ENCODE results near the gene ARMC3.
"Not testable (repeated sequence)": the region's sequence is repeated elsewhere in the genome, so short reads cannot be mapped to it uniquely, and the experiment has no call there.

The ARMC3 gene

DNA sequence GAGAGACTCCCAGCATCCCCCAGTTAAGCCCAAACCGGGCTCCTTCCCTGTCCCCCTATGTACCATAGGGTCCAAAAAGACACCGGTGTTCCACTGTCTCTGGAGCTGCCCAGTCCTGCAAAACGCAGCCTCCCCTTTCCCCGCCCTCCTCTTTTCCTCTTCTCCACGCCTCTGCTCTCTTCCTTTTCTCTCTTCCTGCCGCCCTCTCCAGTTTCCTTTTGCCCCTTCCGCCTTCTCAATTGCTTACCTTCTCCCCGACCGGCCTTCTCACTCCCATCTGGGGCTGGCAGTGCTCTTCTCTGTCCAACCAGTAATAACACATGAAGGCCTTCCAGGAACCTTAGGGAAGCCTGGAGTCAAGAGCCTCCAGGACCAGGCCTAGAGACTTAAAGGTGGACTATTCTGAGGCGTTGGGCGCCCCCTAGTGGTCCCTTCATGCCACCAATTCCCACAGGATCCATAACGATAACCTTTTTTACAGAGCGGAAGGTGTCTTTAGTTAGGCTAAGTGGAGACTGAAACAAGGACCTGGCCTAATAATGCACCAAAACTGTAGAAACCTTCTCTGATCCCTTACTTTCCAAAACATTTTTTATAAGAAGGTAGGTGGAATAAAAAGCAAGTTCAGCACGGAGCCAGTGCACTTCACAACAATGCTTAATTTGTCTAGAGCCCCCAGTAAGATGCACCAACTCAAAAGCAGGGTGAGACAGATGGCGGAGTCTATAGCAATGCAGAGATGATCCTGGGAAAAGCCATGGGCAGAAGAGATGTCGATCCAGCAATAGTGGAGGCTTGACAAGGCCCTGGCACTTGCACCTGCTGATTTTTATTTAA is 140.3 kb downstream of the ARMC3 start:
- TF ChIP-seq ZFX (IDR thresholded peaks at IDR 0.05; ENCODE audit: borderline replicate concordance), result no peak
- peak; percentile 93 for TF ChIP-seq CTCF (IDR thresholded peaks at IDR 0.05)

GRCh38 chr10:23069019-23069815 is 141.4 kb downstream of the ARMC3 start:
- TF ChIP-seq CTCF (IDR thresholded peaks at IDR 0.05) (no peak), ZFX (IDR thresholded peaks at IDR 0.05; ENCODE audit: borderline replicate concordance) (no peak)
- H3K27ac ChIP-seq, result no peak overlapping the region

More for the DNA sequence above, 140.3 kb downstream of the ARMC3 start:
- no peak overlapping the region for H3K27ac ChIP-seq

DNA sequence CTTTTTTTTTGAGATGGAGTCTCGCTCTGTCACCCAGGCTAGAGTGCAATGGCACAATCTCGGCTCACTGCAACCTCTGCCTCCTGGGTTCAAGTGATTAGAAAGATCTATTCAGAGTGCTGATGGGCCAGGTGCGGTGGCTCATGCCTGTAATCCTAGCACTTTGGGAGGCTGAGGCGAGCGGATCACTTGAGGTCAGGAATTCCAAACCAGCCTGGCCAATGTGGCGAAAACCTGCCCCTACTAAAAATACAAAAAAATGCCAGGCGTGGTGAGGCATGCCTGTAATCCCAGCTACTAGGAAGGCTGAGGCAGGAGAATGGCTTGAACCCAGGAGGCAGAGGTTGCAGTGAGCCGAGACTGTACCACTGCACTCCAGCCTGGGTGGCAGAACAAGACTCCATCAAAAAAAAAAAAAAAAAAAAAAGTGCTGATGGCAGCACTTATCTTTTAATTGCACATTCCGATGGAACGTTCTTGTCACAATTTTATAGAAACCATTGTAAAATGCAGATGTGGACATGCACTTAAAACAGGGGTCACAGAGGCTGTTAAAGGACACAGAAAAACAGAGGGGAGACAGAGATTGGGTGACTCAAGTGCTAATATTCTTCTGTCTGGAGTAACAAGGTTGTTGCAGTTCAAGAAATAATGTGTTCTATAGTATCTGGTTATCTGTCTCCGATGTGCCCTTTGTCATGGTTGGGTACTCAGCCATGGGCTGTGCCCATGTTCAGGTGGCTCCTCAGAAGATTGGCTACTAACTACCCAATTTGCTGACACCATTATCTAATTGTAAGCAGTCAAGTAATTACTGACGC is 142.4 kb downstream of the ARMC3 start:
- not testable (repeated sequence) for H3K27ac ChIP-seq

GRCh38 chr10:23070913-23071218 is 143.0 kb downstream of the ARMC3 start:
- TF ChIP-seq ZFX (IDR thresholded peaks at IDR 0.05; ENCODE audit: borderline replicate concordance), result no peak
- TF ChIP-seq CTCF (IDR thresholded peaks at IDR 0.05), result no peak
- no peak overlapping the region for H3K27ac ChIP-seq

DNA sequence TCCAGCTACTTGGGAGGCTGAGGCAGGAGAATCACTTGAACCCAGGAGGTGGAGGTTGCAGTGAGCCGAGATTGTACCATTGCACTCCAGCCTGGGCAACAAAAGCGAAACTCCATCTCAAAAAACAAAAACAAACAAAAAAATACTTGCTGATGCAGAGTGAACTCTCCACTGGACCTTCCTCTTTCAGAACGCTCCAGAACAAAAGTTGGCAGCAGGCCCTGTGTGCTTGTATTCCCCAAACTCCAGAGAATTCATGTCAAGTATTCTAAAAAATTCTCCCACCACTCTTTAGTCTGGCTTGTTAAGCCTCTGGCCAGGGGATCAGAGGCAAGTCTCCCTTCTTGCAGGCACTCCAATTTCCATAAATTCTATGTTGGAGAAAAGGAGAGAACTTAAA is 144.7 kb downstream of the ARMC3 start:
- H3K27ac ChIP-seq, result not testable (repeated sequence)

DNA sequence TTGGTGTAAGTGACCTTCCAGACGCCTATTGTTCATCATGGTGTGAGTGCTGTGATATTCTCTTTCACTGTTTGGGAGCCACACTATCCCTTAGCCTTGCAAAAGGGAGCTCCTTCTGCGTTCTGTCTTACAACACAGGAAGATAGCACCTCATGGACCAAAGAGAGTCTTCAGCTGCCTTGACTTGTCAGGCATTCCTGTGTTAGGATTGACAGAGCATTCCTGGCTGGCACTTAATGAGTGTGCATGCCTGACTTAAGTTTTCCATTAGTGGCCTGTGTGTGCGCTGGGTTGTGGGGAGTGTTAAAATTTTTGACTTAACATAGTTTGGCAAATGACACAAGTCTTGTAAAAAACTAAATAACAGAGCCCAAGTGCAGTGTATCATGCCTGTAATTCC is 145.7 kb downstream of the ARMC3 start:
- TF ChIP-seq ZFX (IDR thresholded peaks at IDR 0.05; ENCODE audit: borderline replicate concordance), result no peak
- no peak for TF ChIP-seq CTCF (IDR thresholded peaks at IDR 0.05)

DNA sequence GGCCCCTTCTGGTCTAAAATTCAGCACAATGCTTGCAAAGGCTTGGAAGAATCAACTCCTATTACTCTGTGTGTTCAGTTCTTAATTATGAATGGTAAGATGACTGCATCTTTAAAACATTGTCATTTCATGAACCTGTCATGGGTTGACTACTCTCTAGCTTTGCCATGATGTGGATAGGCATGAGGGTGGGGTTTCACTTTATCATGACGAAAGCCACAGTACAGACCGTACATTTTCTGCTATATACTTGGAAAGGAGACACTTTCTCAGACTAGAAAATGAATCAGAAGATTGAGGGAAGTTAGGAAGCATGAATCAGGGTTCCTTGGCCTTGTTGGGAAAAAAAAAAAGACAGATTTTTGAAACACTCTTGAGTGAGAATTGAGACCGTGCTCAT is 147.8 kb downstream of the ARMC3 start:
- TF ChIP-seq CTCF (IDR thresholded peaks at IDR 0.05), result no peak
- no peak for TF ChIP-seq ZFX (IDR thresholded peaks at IDR 0.05; ENCODE audit: borderline replicate concordance)
- H3K27ac ChIP-seq, result no peak overlapping the region

More for the DNA sequence above, 145.7 kb downstream of the ARMC3 start:
- no peak overlapping the region for H3K27ac ChIP-seq

- TF ChIP-seq ZFX (IDR thresholded peaks at IDR 0.05; ENCODE audit: borderline replicate concordance) (no peak), CTCF (IDR thresholded peaks at IDR 0.05) (no peak)
- H3K27ac ChIP-seq, result no peak overlapping the region
These were observed 150.3 kb downstream of the ARMC3 start for GRCh38 chr10:23078114-23078513.

Data from 22Rv1 (cell line).